ENCODE results near the gene C6orf62.
A peak's percentile ranks its signal among the peaks of the same experiment; 100 is the strongest.
"Not testable (repeated sequence)": the region's sequence is repeated elsewhere in the genome, so short reads cannot be mapped to it uniquely, and the experiment has no call there.

C6orf62 gene

DNA sequence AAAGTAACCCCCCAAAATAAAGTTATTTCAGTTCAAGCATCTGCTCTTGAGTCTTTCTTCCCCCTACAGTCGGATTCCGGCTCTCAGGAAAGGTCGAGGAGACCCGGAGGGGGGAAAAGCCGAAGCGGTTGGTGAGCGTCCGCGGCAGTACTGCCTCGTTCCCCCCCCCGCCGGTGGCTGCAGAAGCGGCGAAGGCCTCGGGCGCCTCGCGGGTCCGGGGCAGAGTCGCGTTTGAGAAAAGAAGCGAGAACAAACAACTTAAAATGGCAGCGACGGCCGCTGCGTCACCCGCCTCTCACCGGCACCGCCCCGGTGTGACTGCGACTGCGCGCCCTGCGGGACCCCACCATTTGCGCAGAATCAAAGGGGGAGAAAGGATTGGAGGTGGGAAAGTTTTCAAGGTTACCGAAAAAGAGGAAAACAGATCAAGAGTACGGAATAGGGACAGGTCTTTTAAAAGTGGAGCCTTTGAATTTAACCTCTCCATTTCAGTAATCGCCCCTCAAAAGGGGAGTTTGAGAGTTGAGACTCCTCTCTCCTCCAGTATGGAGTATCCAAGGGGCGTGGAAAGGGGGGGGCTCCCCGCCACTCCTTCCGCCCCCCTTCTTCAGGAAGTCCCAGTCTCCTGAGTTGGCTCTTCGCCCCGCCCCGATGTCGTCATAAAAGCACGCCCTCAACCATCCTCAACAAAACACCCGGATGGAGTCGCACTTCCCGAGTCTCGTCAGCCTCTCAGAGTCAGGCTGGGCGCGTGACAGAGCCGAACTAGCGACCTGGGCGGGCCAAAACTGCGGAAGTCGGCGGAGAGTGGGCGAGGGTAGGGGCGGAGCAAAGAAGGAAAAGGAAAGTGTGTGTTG, 1.9 kb upstream of the C6orf62 start:
- H3K27me3 ChIP-seq (ENCODE audit: control insufficient read depth, insufficient read depth, low read length), result no peaks in the 10 kb centered on the region
- H3K9me3 ChIP-seq (ENCODE audit: control insufficient read depth, insufficient read depth, low read length), result no peaks in the 10 kb centered on the region
- H3K4me3 ChIP-seq (ENCODE audit: low read length), result peak overlapping the region; percentile 84
- no peak overlapping the region for H3K27ac ChIP-seq (ENCODE audit: low read length)
- H3K4me1 ChIP-seq (ENCODE audit: control insufficient read depth, insufficient read depth, low read length), result no peaks in the 10 kb centered on the region
- H3K36me3 ChIP-seq (ENCODE audit: control insufficient read depth, insufficient read depth, low read length), result peaks cover 3% of the 10 kb centered on the region; the same call in 1 of the 2 replicates
- peak; percentile 100 for DNase-seq (ENCODE audit: low read depth, low spot score)
- no CpG with 5 or more reads among the region's 60 CpGs for WGBS (ENCODE audit: insufficient coverage, insufficient read length)

DNA sequence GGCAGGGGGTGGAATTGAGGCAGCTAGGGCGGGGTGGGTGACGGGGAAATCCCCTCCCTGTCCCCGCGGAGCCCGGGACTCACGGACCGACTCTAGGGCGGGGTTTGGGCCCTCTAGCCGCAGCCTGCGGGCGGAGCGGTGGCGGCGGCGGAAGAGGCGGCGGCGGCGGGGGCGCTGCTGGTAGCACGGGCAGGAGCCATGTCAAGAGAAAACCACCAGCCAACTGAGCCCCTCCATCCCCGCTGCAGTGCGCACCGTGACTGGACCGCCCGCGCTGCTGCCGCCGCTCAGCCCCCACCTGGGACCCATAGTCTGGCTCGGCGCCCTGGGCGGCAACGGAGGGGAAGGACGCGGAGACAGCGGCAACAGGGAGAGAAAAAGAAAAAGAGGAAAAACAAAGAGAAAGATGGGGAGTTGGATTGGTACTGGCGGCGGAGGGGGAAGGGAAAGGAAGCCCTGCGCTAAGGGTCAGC, 1.2 kb upstream of the C6orf62 start:
- H3K36me3 ChIP-seq (ENCODE audit: control insufficient read depth, insufficient read depth, low read length), result peaks cover 5% of the 10 kb centered on the region; the same call in 1 of the 2 replicates
- H3K4me3 ChIP-seq (ENCODE audit: low read length), result peak overlapping the region; percentile 84
- no peak overlapping the region for H3K27ac ChIP-seq (ENCODE audit: low read length)
- WGBS (ENCODE audit: insufficient coverage, insufficient read length), result no CpG with 5 or more reads among the region's 39 CpGs
- no peaks in the 10 kb centered on the region for H3K27me3 ChIP-seq (ENCODE audit: control insufficient read depth, insufficient read depth, low read length)
- H3K4me1 ChIP-seq (ENCODE audit: control insufficient read depth, insufficient read depth, low read length), result no peaks in the 10 kb centered on the region
- DNase-seq (ENCODE audit: low read depth, low spot score), result no peak
- H3K9me3 ChIP-seq (ENCODE audit: control insufficient read depth, insufficient read depth, low read length), result no peaks in the 10 kb centered on the region

DNA sequence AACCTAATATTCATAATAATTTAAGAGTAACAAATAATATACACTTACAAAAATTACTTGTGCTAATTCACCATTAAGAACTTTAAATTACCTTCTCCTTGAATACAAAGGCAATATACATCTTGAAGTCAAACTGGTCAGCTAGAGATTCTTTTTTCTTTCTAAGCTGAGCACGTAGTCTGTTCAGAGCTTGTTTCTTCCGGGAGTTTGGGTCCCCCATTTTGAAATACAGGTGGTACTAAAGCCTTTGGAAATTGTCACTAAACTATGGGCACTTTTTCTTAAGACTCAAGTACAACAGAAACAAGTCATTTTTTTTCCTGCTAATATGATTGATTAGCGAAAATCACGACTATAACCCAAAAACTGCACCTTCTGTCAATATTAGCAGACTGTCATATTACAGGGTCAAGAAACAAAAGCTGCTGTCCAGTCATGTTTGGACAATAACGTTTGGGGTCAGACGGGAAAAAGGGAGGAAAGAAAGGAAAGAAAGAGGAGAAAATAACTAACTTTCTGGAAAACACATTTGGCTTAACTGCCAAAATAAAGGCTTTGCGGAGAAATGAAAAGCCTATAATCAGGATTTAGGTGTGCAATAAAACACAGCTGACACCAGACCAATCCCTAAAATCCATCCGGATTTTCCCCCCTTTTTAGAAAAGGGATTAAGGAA, 367 bp downstream of the C6orf62 start:
- no peak for DNase-seq (ENCODE audit: low read depth, low spot score)
- H3K4me3 ChIP-seq (ENCODE audit: low read length), result peak overlapping the region; percentile 84; the same call in 1 of the 2 replicates
- H3K9me3 ChIP-seq (ENCODE audit: control insufficient read depth, insufficient read depth, low read length), result no peaks in the 10 kb centered on the region
- H3K36me3 ChIP-seq (ENCODE audit: control insufficient read depth, insufficient read depth, low read length), result peaks cover 9% of the 10 kb centered on the region; the same call in 1 of the 2 replicates
- no peaks in the 10 kb centered on the region for H3K4me1 ChIP-seq (ENCODE audit: control insufficient read depth, insufficient read depth, low read length)
- H3K27ac ChIP-seq (ENCODE audit: low read length), result no peak overlapping the region
- no CpG with 5 or more reads among the region's 8 CpGs for WGBS (ENCODE audit: insufficient coverage, insufficient read length)
- no peaks in the 10 kb centered on the region for H3K27me3 ChIP-seq (ENCODE audit: control insufficient read depth, insufficient read depth, low read length)

DNA sequence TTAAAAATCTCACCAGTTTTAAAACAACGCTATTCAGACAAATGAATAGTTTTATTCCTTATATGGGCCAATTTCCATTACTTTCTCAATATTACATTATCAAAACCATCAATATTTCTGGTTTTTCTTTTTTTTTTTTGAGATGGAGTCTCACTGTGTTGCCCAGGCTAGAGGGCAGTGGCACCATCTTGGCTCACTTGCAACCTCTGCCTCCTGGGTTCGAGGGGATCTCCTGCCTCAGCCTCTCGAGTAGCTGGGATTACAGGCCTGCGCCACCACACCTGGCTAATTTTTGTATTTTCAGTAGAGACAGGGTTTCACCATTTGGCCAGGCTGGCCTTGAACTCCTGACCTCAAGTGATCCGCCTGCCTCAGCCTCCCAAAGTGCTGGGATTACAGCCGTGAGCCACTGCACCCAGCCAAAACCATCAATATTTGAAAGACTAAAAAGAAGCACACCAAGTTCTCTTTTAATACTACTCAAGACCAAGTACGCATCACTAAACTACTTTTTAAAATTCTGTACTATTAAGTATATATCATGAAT, 2.3 kb downstream of the C6orf62 start:
- H3K27me3 ChIP-seq (ENCODE audit: control insufficient read depth, insufficient read depth, low read length); H3K4me3 ChIP-seq (ENCODE audit: low read length); DNase-seq (ENCODE audit: low read depth, low spot score); H3K27ac ChIP-seq (ENCODE audit: low read length); H3K4me1 ChIP-seq (ENCODE audit: control insufficient read depth, insufficient read depth, low read length); H3K9me3 ChIP-seq (ENCODE audit: control insufficient read depth, insufficient read depth, low read length): not testable (repeated sequence)
- WGBS (ENCODE audit: insufficient coverage, insufficient read length), result 100% methylated on average over 1 of the region's 7 CpGs
- peaks cover 12% of the 10 kb centered on the region; the same call in 1 of the 2 replicates for H3K36me3 ChIP-seq (ENCODE audit: control insufficient read depth, insufficient read depth, low read length)

DNA sequence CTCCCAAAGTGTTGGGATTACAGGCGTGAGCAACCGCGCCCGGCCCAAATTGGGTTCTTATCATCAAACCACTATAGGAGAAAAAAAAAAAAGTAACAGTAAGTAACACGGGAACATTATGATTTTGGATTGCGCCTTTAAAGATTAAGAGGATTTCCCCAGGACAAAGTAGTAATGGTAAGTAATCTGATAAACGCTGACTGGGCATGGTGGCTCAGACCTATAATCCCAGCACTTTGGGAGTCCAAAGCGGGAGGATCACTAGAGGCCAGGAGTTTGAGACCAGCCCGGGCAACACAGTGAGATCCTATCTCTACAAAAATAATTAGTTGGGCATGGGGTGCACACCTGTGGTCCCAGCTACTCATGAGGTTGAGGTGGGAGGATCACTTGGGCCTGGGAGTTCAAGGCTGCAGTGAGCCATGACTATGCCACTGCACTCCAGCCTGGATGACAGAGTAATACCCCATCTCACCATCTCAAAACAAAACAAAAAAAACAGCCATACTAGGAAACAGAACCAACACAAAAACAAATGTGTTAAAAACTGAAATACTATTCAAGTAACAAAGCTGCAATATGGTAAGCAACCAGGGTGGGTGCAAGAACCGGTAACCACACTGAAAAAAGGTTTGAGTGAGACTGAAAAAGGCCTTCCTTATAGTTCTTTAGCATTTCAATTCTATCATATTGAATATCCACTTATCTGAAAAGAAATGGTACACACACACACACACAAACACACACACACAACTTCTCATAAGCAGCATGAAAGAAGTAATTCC, 8.2 kb downstream of the C6orf62 start:
- Histone ChIP-seq H3K9me3 (ENCODE audit: control insufficient read depth, insufficient read depth, low read length) (no peaks in the 10 kb centered on the region), H3K27me3 (ENCODE audit: control insufficient read depth, insufficient read depth, low read length) (no peaks in the 10 kb centered on the region), H3K4me1 (ENCODE audit: control insufficient read depth, insufficient read depth, low read length) (no peaks in the 10 kb centered on the region), H3K4me3 (ENCODE audit: low read length) (no peak overlapping the region), H3K36me3 (ENCODE audit: control insufficient read depth, insufficient read depth, low read length) (peaks cover 27% of the 10 kb centered on the region; the same call in 1 of the 2 replicates), H3K27ac (ENCODE audit: low read length) (no peak overlapping the region)
- WGBS (ENCODE audit: insufficient coverage, insufficient read length), result no CpG with 5 or more reads among the region's 10 CpGs
- no peak for DNase-seq (ENCODE audit: low read depth, low spot score)

DNA sequence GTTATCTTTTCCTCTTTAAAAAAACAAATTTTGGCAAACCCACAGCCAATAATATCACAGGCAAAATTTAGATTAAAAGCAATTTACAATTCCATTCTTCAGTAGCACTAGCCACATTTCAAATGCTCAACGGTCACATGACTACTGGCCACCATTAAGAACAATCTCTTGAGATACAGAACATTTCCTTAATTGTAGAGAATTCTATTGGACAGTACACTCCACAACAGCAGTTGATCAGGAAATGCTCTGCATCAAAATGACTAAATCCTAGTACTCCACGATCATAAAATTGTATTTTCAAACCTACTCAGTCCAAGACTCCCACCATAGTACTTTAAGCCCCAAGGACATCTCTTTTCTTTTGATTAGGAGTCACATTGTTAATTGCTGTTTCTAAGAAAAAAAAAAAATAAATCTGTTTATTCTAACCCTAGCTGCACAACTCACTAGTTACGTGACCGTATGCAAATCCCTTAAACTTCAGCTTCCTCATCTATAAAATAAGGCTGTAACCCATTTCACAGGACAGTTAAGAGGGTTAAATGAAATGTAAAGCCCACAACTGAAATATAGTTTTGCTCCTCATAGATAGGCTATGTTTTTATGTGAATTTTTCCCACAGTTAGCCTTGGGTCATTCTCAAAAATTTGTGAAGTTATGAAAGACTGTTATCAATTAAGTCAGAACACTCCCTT, 9.8 kb downstream of the C6orf62 start:
- no peaks in the 10 kb centered on the region for H3K9me3 ChIP-seq (ENCODE audit: control insufficient read depth, insufficient read depth, low read length)
- H3K27me3 ChIP-seq (ENCODE audit: control insufficient read depth, insufficient read depth, low read length), result no peaks in the 10 kb centered on the region
- DNase-seq (ENCODE audit: low read depth, low spot score), result no peak
- H3K27ac ChIP-seq (ENCODE audit: low read length), result no peak overlapping the region
- no CpG with 5 or more reads among the region's 4 CpGs for WGBS (ENCODE audit: insufficient coverage, insufficient read length)
- peaks cover 21% of the 10 kb centered on the region; the same call in 1 of the 2 replicates for H3K36me3 ChIP-seq (ENCODE audit: control insufficient read depth, insufficient read depth, low read length)
- H3K4me3 ChIP-seq (ENCODE audit: low read length), result no peak overlapping the region
- H3K4me1 ChIP-seq (ENCODE audit: control insufficient read depth, insufficient read depth, low read length), result no peaks in the 10 kb centered on the region

DNA sequence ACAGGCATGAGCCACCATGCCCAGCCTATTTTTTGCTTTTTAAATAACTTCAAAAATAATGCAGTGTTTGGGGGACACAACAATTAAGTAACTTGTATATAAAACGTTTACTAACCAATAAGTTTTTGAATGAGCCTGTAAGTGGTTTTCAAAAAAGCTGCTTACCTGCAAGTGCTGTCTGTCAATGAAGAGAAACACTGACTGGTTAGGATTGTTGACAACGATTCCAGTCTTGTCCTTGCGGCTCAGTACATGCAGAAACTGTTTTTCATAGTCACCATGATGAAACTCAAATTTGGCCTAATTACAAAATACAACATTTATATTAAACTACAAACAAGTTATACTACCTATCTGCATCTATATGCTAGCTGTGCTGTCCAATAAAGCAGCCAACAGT, 10.3 kb downstream of the C6orf62 start:
- H3K9me3 ChIP-seq (ENCODE audit: control insufficient read depth, insufficient read depth, low read length), result no peaks in the 10 kb centered on the region
- no peaks in the 10 kb centered on the region for H3K27me3 ChIP-seq (ENCODE audit: control insufficient read depth, insufficient read depth, low read length)
- WGBS (ENCODE audit: insufficient coverage, insufficient read length), result no CpG with 5 or more reads among the region's 3 CpGs
- DNase-seq (ENCODE audit: low read depth, low spot score), result no peak
- H3K4me3 ChIP-seq (ENCODE audit: low read length), result no peak overlapping the region
- peaks cover 21% of the 10 kb centered on the region; the same call in 1 of the 2 replicates for H3K36me3 ChIP-seq (ENCODE audit: control insufficient read depth, insufficient read depth, low read length)
- no peak overlapping the region for H3K27ac ChIP-seq (ENCODE audit: low read length)
- no peaks in the 10 kb centered on the region for H3K4me1 ChIP-seq (ENCODE audit: control insufficient read depth, insufficient read depth, low read length)

DNA sequence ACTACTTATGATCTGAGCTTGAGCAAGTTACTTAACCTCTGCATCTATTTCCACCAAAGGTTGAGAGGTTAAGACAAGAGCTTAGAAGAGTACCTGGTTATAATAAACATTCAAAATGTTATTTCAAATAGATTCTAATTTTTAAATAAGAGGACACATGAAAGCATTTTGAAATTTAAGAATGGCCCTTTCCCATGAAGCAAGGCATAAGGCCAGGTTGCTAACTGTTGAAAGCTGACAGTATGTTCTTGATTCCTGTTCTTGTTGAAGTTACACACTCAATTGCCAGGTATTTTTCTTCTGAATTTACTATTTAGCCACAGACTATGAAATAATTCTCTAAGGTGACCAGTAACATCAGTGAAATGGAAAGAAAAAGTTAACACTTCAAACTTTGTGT, 14.5 kb downstream of the C6orf62 start:
- no peaks in the 10 kb centered on the region for H3K9me3 ChIP-seq (ENCODE audit: control insufficient read depth, insufficient read depth, low read length)
- H3K4me1 ChIP-seq (ENCODE audit: control insufficient read depth, insufficient read depth, low read length), result no peaks in the 10 kb centered on the region
- no peaks in the 10 kb centered on the region for H3K27me3 ChIP-seq (ENCODE audit: control insufficient read depth, insufficient read depth, low read length)
- DNase-seq (ENCODE audit: low read depth, low spot score), result no peak
- H3K27ac ChIP-seq (ENCODE audit: low read length), result no peak overlapping the region
- no peak overlapping the region for H3K4me3 ChIP-seq (ENCODE audit: low read length)
- H3K36me3 ChIP-seq (ENCODE audit: control insufficient read depth, insufficient read depth, low read length), result peaks cover 16% of the 10 kb centered on the region; the same call in 1 of the 2 replicates

DNA sequence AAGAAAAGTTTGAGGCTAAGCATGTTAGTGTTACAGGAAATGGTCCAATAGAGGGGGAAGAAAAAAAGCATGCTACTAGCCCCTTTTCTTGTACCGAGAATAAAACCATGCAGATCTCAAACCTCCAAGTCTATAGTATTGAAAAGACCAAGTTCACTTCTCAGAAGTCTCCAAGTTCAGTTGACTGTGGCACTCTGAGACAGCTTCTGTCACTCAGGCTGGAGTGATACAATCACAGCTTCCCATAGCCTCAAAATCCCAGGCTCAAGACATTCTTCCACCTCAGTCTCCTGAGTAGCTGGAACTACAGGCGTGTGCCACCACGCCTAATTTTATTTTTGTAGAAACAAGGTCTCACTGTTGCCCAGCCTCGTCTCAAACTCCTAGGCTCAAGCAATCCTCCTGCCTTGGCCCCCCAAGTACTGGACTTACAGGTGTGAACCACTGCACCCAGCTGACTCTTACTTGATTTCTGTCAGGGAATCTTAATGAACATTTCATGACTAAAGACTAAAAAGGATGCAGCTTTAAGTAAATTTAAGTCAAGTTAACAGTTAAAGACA, 16.2 kb downstream of the C6orf62 start:
- H3K4me1 ChIP-seq (ENCODE audit: control insufficient read depth, insufficient read depth, low read length), result no peaks in the 10 kb centered on the region
- H3K4me3 ChIP-seq (ENCODE audit: low read length), result no peak overlapping the region
- no peak overlapping the region for H3K27ac ChIP-seq (ENCODE audit: low read length)
- H3K36me3 ChIP-seq (ENCODE audit: control insufficient read depth, insufficient read depth, low read length), result peaks cover 14% of the 10 kb centered on the region; the same call in 1 of the 2 replicates
- no CpG with 5 or more reads among the region's 4 CpGs for WGBS (ENCODE audit: insufficient coverage, insufficient read length)
- DNase-seq (ENCODE audit: low read depth, low spot score), result no peak
- no peaks in the 10 kb centered on the region for H3K27me3 ChIP-seq (ENCODE audit: control insufficient read depth, insufficient read depth, low read length)
- H3K9me3 ChIP-seq (ENCODE audit: control insufficient read depth, insufficient read depth, low read length), result no peaks in the 10 kb centered on the region

All from iPS DF 6.9 (cell line).